NK-92 treated with Interleukin-12 subunit alpha and Interleukin-12 subunit beta, amount 100 ng/mL, for 24 hours (cell line): ENCODE data around the gene COMMD4.
"Not testable (repeated sequence)": the region's sequence is repeated elsewhere in the genome, so short reads cannot be mapped to it uniquely, and the experiment has no call there.

Experiments used
- DNase-seq: peaks from one replicate; lab custom pipeline; 2025; lab: John Stamatoyannopoulos, UW

COMMD4 gene

DNA sequence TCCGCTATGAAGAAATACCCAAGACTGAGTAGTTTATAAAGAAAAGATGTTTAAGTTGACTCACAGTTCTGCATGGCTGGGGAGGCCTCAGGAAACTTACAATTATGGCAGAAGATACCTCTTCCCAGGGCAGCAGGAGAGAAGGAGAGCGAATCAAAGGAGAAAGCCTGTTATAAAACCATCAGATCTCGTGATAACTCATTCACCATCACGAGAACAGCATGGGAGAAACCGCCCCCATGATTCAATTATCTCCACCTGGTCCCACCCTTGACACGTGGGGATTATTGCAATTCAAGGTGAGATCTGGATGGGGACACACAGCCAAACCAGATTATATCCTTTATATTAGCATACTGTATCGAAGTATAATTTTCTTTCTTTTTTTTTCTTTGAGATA lies 3.8 kb upstream of the COMMD4 start:
- DNase-seq = not testable (repeated sequence)

- peak; percentile 55 for DNase-seq
These were observed 2.0 kb upstream of the COMMD4 start for GRCh38 chr15:75333654-75334419.

- no peak for DNase-seq
These were observed 554 bp upstream of the COMMD4 start for GRCh38 chr15:75335313-75335704.

- no peak for DNase-seq
These were observed 2.9 kb downstream of the COMMD4 start for GRCh38 chr15:75338661-75339240.

DNA sequence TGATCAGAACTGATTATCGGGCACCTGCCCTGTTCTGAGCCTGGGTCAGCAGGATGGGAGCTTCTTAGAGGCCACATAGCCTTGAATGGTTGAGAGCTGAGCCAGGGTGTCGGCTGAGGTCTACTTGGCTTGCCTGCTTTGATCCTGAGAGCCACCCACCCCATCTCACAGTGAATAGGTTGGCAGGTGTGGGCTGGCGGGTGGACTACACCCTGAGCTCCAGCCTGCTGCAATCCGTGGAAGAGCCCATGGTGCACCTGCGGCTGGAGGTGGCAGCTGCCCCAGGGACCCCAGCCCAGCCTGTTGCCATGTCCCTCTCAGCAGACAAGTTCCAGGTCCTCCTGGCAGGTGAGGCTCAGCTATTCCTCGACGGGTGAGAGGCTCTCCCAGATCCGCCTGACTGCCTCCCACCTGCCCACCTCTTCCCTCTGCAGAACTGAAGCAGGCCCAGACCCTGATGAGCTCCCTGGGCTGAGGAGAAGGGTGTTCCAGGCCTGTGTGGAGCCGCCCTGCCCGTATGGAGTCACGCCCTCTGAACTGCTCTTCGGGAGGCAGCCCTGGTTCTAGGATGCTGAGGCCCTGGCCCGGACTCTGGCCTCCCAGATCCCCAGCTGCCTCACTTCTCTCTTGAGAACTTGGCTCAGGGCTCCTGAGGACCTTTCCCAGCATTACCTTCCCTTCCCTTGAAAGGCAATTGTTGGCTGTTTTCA lies 3.8 kb downstream of the COMMD4 start:
- no peak for DNase-seq

DNA sequence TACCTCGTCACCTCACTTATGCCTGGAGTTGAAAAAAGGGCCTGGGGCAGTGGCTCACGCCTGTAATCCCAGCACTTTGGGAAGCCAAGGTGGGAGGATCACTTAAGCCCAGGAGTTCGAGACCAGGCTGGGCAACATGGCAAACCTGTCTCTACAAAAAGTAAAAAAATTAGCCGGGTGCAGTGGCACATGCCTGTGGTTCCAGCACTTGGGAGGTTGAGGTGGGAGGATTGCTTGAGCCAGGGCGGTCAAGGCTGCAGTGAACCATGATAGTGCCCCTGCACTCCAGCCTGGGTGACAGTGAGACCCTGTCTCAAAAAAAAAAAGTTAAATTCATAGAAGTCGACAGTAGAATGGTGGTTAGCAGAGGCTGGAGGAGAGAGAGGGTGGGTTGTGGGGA lies 6.4 kb downstream of the COMMD4 start:
- no peak for DNase-seq

GRCh38 chr15:75343953-75344352 lies 8.1 kb downstream of the COMMD4 start:
- not testable (repeated sequence) for DNase-seq

- DNase-seq = no peak
These were observed 10.9 kb downstream of the COMMD4 start, which contains the start of gene NEIL1 for GRCh38 chr15:75346796-75347221. Gene NEIL1 (plus strand): TSS chr15:75347039. CDS start chr15:75348906, 1,867 bp downstream.

DNA sequence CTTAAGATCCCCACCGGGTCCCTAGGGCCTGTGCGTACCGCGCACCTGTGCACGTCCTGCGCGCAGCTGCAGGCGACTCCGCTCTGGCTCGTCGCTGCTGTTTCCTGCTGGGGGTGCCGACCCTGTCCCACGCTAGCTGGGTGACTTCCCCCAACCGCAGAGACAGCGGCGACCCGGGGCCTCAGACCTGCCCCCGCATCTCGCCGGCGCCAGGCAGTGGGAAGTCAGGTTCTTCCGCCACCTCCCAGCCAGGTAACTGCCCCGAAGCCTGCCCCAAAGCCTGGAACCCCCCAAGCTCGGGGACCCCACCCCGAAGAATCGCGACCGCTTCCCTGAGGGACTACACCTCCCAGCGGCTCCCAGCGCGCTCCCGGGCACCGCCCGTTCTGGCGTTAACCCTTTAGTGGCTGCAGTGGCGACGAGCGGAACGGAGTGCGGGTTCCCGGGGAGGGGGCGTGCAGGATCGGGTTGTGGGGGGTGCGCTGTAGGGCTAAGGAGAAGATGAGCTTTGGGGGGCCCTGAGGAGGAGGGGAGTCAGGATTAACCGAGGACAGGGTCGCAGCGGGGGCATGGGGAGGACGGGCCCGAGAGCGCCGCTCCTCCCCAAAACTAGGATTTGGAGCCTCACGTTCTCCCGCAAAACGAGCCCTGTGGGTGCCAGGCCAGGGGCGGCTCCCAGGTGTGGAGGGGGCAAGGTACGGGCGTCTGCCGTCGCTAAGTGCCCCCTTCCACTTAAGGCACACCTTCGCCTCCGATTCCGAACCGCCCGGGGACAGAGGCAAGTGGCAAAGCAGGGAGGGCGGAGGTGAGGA lies 11.6 kb downstream of the COMMD4 start:
- DNase-seq = no peak

GRCh38 chr15:75348034-75348561 lies 12.2 kb downstream of the COMMD4 start:
- DNase-seq = no peak

- DNase-seq = no peak
These were observed 12.9 kb downstream of the COMMD4 start for GRCh38 chr15:75348562-75349350.

- not testable (repeated sequence) for DNase-seq
These were observed 13.4 kb downstream of the COMMD4 start for GRCh38 chr15:75349351-75349669.

DNA sequence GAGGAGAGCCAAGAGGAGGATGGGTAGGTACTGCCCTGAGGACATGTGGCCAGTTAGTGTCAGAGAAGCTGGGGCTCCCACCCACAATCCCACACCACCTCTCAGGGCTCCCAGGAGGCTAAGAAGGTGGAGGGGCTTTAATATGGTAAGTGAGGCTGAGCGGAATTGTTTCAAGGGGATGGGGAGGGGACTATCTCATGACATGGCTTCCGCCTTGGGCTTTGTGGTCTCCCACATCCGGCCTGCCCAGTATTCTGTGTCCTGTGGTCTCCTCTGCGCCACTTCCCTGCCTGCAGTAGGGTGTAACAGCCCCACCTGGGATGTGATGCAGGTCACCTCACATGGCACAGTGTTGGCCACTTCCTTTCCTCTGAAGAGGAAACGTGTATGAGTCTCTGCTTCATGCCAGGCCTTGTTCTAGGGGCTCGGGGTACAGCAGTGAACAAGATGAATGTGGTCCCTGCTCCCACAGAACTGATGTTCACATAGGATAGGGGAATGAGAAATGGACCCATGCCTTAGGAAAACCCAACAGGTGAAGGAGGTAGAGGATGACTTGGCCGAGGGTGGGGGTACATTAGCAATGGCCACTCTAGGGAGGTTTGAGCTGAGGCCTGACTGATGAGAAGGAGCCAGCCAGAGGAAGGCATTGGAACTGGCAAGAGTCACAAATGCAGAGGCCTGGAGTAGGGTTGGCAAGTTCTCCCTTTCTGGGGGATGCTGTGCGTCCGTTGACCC lies 14.2 kb downstream of the COMMD4 start:
- peak; percentile 96 for DNase-seq

GRCh38 chr15:75350601-75351361 lies 14.9 kb downstream of the COMMD4 start:
- DNase-seq = peak; percentile 39

- no peak for DNase-seq
These were observed 16.6 kb downstream of the COMMD4 start for GRCh38 chr15:75352186-75353080.

- no peak for DNase-seq
These were observed 17.7 kb downstream of the COMMD4 start for GRCh38 chr15:75353604-75354003.

- no peak for DNase-seq
These were observed 18.6 kb downstream of the COMMD4 start for GRCh38 chr15:75354454-75354853.

DNA sequence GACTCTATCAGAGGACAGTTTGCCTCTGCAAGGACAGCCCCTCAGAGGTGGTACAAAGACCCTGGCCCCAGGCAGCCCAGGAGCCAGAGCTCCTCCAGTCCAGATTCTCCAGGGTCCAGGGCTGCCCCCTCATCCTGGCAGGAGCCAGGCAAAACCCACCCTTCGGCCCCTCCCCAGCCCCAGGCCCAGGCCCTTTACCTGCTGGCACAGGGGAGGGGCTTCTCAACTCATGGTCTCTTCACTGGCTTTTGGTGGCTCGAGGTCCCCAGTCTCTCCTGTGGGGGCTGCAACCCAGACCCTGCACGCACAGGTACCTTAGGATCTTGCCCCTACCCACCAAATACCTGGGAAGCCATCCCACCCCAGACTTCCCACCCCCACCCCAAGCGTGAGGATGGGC lies 19.5 kb downstream of the COMMD4 start:
- DNase-seq = no peak

GRCh38 chr15:75356006-75356405 lies 20.1 kb downstream of the COMMD4 start:
- no peak for DNase-seq
